Fibroblast of gingiva (primary cell): ENCODE results near the gene TAPT1.

Experiments
- DNase-seq: peaks from one replicate; pipeline ENCODE4 v3.0.0-alpha.2; 2011; ENCODE audit warnings: low read depth

The TAPT1 gene

DNA sequence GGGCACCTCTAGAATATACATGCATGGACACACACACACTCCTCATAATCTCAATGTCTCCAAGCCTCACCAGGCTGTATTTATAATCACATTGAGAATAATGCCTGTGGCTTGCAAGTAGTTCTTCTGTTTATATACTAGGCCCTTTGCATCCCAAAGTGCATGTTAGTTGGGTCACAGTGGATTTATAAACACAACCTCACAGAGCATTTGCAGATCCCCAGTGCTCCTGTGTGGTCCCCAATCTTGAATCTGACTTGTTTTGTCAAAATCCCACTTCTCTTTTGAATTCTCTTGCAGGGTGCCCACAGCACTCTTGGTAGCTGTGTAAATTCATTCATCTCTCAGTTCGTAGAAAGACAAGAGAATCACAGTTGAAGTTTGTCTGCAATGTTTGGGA lies 92.9 kb downstream of the TAPT1 start:
- no peak for DNase-seq

DNA sequence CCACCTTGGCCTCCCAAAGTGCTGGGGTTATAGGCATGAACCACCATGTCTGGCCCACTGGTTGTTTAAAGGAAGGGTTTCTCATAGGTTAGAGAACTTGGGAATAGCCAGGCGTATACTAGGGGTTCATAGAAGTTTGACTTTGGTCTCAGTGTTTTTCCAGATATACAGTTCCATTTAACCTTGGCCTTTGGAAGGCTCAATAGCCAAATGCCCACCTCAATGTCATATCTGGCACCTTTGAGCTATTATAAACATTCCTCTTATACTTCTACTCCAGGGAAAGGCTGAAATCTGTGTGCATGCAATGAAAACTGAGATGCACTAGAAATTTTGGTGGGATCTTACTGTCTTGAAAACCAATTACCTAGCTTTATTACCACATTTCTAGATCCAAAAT lies 95.0 kb downstream of the TAPT1 start:
- no peak for DNase-seq

DNA sequence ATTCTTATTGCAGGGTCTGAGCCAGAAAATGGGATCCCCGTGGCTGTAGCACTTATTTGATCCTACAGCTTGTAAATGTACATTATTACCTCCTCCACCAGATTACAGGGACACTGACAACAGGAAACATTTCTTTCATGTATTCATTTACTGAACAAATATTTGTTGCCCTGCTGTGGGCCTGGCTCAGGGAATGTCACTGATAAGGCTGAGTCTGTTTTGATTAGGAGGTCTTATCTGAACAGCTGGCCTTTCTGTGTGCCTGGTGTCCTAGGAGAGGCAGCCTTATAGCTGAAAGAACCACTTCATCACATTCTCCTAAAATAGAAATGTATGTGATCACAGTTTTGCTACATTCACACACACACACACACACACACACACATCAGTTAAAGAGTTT lies 96.9 kb downstream of the TAPT1 start:
- no peak for DNase-seq

DNA sequence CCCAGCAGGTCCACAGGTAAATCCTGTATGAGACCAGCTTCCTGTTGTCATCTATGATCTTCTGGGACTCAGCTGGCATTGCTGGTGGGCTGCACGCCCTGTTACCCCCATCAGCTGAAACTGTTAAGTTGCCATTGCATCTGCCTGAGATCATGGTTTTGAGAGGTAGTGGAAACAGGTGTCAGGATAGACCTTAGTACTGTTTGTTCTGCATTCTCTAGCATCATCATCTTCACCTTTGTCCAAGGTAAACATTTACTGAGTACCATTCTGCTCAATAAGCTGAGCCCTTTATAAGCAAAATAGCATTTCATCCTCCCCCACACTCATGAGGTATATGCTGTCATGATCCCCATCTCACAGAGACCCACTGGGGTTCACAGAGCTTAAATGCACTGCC lies 99.6 kb downstream of the TAPT1 start:
- no peak for DNase-seq

DNA sequence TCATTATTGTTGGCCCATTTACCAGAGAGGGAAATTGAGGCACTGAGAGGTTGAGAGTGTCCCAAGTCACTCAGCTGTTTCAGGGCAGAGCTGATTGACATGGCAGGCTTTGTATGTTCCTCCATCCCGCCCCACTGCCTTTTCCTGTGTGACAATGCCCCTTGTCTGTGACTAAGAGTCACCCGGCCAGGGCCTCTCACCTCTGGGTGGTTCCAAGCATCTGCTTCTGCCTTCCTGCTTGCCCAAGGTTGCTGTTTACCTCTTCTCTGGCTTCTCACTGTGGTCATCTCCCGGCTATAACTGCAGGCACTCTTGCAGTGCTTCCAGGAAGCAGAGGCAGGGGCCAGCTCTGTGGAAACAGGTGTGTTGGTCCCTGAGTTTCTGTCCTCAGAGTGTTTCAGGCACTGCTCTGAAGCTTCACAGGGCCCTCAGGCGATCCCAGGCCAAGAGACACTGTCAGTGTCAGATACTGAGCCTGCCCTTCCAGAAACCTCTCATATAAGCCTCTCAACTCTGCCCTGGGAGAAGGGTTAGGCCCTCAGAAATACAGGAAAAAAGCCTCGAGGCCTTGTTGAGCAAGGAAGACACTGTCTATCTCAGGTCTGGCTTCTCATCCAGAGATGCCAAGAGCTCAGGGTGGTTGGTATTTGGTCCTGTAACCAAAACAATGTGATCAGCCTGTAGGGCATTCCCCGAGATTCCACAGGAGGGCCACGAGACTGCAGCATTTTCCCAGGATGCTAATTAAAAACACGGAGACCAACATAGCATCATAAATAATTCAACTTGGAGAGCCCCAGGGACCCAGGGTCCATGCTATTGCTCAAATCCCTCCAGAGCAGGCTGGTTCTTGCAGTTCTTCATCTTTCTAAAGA lies 100.5 kb downstream of the TAPT1 start:
- peak; percentile 7 for DNase-seq

DNA sequence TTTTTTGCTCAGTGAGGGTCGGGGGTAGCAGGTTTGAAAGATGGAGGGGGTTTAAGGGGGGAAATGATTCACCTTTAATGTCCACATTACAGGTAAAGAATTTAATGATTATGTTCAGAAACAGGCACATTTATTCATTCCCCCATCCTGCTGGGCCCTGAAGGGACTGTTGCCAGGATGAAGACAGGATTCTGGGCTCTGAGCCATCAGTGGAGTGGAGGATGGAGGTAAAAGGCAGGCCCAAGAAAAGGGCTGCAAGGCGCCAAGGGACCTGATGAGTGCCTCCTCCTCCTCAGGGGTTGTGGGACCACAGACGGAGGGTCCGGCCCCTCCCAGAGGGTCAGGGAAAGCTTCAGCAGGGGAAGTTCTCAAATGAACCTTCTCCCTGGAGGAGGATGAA lies 102.0 kb downstream of the TAPT1 start:
- DNase-seq, result no peak

DNA sequence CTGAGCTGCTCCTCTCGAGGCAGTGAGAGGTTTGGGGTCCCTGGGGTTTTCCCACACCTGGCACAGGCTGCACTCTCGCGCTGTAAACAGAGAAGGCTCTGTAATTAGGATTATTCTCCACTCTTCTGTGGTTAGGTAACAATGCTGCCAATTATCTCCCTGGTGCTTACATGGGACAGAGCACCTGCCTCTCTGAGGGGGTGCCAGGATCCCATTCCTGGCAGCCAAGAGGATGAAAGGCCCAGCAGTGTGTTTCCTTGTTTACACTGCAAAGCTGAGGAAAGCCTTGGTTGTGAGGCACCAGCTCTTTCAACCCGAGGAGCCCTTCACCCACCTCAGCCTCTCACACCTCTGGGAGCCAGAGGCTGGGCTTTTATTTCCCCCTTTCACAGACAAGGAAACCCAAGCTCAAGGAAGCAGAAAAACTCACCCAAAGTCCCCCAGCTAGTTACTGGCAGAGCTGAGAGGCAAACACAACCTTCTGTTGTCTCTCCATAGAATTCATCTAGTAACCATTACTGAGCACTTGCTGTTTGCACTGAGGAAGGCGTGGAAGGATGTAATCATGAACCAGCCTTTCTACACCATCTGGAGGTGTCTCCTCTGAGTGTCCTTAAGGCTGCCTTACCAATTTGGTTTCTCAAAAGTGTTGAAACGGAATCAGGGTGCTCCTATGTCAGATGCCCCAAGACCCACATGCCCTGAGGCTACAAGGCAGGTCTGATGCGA lies 102.8 kb downstream of the TAPT1 start:
- DNase-seq, result no peak

DNA sequence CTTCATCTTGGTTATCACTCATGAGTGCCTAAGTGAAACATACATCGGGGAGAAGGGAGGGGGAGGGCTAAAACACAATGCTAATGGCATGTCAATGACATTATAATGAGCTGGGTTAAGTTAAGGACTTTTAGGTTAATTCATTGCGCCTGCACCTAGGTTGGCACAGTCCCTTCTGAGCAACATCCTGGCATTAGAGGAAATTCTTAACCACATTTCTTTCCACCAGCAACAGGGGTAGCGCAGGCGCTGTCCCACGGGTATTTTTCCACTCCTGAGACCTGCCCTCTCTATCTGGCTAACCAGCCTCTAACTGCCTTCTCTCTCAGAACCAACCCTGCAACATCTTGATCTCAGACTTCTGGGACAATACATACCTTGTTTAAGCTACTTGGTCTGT lies 103.5 kb downstream of the TAPT1 start:
- no peak for DNase-seq

DNA sequence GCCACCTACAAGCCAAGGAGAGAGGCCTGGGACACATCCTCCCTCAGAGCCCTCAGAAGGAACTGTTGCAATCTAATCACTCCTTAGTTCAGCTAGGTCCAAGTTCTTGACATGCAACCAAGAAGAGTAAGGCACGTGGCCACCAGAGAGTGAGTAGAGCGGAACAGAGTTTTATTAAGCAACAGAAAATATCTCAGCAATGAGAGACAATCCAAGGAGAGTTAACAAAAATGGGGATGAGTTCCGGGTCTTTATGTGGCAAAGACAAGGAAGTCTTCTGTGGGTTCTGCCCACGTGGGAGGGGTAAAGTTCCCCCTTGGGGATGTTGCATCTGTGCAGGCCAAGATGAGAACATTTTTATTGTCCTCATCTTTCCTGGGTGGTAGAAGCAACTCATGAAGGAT lies 104.0 kb downstream of the TAPT1 start:
- no peak for DNase-seq

DNA sequence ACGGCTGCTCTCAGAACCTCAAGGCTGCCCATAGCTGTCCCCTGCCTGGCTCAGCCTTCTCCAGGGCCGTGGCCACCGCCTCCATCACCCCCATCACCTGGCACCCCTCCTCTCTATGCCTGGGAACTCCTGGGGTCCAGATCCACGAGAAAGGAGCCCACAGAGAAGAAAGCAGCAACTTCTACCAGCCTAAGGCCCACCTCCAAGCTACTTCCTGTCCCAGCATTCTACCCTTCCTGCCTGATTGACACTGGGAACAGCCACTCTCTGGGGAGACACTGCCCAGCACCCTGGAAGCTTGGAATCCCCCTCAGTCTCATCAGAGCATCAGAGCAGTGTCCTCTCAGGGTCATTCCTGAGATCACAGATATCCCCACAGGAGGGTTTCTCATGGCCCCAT lies 105.6 kb downstream of the TAPT1 start:
- no peak for DNase-seq

DNA sequence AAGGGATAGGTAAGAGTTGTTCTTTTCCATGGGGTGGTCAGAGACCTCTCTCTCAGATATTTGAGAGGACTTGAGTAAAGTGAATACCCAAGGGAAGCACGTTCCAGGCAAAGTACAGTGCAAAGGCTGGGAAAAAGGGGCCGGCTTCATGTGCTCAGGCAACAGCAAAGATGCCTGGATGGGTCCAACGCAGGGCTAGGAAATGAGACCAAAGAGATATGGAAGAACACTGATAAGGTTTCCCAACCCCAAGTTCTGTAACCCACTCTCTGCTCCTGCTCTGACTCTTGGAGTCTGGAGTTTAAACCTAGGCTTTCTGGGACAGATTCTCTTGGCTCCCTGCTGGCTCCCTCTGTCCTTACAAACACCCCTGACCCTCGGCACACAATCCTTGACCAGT lies 106.3 kb downstream of the TAPT1 start:
- no peak for DNase-seq

DNA sequence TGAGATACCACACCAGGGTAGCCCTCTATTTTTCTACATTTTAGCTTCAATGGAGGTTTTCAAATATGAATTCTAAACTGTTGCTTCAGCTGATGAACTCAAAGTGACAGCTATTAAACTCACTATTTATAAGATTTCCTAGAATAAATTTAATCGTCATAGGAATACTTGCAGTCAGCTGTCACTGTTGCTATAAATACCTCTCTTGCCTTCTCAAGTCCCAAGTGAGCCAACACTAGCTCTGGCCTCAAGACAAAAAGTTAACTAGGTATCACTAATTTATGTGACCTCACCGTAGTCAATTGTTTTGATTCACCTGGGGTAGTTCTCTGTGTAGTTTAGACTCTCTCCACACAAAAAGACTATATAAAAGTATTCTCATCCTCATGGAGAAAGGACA lies 108.2 kb downstream of the TAPT1 start:
- no peak for DNase-seq

DNA sequence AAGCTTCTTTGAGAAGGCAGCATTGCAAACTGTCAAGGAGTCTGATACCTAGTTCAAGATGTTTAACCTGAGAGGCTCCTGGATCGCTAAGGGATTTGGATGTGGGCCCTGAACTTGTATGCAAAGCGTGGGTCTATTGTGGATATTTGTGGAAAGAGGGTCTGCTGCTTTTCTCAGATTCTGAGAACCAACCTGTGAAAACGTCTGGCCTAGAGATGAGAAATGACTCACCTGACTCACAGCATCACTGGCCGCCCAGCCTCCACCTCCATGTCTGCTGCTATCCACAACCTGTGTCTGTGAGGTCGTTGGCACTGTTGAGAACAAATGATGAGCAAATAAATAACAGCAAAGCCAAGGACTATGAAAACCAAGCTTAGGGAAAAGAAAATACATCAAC lies 109.1 kb downstream of the TAPT1 start:
- DNase-seq, result no peak

DNA sequence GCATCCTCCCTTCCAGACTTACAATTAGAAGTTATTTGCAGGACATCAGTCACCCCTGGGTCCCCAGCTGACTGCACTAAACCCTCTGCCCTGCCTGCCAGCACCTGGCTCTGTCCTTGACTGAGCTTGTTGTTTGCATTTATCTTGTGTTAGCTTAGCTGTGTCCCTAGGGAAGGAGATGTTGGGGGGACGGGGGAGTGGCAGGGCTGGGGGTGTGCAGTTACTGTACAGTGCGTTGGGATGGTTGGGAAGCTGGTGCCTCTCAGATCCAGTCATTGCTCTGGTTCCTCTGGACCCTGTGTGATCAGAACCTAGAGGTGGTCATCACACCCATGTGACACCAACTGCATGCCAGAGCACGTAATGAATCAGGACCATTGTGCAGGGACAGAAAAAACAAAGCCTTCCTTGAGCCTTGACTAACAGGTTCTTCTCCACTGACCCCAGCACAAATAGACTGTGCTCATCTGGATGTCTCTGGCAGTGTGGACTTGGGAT lies 109.7 kb downstream of the TAPT1 start:
- DNase-seq, result no peak

DNA sequence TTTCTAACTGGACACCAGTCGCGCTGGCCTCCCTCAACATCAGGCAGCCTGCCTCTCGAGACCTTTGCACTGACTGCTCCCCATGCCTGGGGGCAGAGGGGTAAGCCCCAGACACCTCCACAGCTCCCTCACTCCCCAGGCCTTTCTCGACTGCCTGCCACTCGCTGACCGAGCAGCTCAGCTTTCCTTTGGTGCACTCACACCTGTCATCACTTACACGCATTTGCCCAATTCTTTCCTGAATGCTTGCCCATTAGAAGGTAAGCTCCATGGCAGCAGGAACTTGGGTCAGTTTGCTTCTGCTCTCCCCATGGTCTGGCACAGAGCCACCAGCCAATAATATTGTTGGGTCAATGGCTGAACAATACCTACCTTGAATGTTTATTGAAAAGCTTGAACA lies 110.3 kb downstream of the TAPT1 start:
- no peak for DNase-seq

DNA sequence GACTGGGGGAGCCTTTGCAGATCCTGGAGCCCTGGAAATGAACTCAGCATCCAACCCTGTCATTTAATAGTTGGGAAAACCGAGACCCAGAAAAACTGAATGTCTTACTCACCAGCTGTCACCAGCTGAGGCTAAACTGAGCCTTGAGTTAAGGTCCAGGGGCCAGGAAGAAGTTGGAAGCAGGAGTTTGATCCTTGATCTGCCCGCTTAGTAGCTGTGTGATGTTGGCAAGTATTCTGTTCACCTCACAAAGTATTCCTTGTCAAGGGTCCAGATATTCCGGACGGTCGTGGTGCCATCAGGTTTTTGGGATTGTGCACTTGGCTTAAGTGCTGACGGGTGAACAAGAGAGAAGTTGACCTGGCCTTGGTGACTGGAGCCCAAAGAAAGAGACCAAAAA lies 111.7 kb downstream of the TAPT1 start:
- DNase-seq, result no peak

DNA sequence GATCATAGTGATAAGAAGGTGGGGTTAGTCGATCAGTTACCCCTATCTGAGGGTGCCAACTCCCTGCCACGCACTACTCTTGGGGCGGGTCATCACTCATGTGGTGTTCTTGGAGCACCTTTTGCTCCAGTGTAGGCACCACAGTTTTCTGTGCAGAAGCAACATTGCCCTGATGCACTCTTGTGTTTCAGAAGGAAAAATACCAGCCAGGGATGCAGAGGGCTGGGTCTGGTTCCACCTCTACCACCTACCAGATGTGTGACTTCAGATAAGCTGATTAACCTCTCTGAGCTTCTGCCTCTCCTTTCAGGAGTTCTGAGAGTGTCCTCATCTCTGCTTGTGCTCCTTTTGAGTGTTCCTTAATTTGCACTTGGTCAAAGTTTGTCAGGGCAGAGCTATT lies 112.5 kb downstream of the TAPT1 start:
- no peak for DNase-seq

DNA sequence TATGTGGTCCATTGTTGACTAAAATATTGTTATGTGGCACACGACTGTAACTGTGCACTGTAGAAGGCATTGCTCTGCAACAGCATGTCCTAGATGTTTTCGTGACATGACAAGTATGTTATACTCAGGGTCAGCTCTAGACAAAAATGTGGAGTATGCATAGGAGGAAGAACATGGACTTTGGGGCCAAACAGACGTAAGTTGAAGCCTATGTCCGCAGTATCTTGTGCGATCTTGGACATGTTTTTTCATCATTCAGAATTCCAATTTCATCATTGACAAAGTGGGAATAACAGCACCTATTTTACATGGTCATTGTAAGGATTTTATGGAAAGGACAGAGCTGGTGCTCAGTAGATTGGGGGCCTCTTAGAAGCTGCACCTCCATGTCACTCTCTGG lies 114.7 kb downstream of the TAPT1 start:
- no peak for DNase-seq

DNA sequence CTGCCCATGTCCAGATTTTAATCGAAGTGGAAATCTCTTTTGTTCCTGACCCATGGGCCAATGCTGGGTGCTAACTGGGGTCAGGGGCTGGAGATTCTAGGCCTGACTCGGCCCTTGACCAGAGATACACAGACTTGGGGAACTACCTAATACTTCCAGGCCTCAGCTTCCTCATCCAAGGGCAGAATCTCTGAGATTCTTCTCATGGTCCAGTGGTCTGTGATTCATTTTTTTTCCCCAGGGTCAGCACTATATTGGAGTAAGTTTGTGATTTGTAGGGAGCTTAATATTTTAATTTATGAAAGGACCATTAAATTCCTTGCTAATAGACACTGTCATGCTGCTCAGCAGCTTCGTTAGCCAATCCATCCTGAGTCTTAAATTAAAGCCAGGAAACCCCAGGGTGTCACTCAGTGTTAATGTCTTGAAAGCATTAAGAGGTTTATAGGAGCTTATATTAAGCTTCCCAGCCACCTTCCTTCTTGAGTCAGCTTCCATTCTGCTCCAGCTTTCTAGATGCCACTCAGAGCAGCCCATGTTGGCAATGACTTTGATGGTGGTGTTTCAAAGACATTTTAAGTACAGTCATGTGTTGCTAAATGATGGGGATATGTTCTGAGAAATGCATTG lies 115.5 kb downstream of the TAPT1 start:
- DNase-seq, result no peak
